ENCODE data around the gene MRPL19.
"Not testable (repeated sequence)": the region's sequence is repeated elsewhere in the genome, so short reads cannot be mapped to it uniquely, and the experiment has no call there.

DNA sequence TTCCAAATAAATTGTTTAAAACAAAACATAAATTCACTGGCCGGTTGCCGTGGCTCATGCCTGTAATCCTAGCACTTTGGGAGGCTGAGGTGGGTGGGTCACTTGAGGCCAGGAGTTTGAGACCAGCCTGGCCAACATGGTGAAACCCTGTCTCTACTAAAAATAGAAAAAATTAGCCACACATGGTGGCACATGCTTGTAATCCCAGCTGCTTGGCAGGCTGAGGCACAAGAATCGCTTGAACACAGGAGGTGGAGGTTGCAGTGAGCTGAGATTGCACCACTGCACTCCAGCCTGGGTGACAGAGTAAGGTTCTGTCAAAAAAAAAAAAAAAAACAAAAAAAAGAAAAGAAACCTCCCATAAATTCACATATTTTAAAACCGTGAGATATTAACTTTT, 28.8 kb downstream of the MRPL19 start:
- not testable (repeated sequence) for TF ChIP-seq CTCF (conservative IDR thresholded peaks at IDR 0.05); ZFX (IDR thresholded peaks at IDR 0.05)
